MM.1S (cell line): ENCODE measurements around the gene CTNNBL1.

Source experiments
- DNase-seq: peaks from one replicate; pipeline ENCODE4 v3.0.0-alpha.2; 2015
- H2AFZ ChIP-seq: fragments of 300-600 bp; sonication (generic); 2 replicates; pipeline ENCODE4 v1.6.0; 2016; ENCODE audit warnings: antibody characterized with exemption, low read length
- H3F3A ChIP-seq: fragments of 300-600 bp; sonication (generic); 2 replicates; pipeline ENCODE4 v1.6.1; 2016; ENCODE audit warnings: mild to moderate bottlenecking, antibody characterized with exemption, low read length, moderate library complexity, mixed read lengths; ENCODE audit not compliant: insufficient read depth
- H3K27ac ChIP-seq: fragments of 300-600 bp; sonication (generic); 2 replicates; pipeline ENCODE4 v1.5.1; 2016; ENCODE audit warnings: mild to moderate bottlenecking, low read length
- H3K27me3 ChIP-seq: fragments of 300-600 bp; sonication (generic); replicated peaks from 2 replicates; pipeline ENCODE4 v1.6.0; 2016; ENCODE audit warnings: low read length; ENCODE audit not compliant: insufficient read depth
- H3K36me3 ChIP-seq: fragments of 300-600 bp; sonication (generic); replicated peaks from 2 replicates; pipeline ENCODE4 v1.6.1; 2016; ENCODE audit warnings: mild to moderate bottlenecking, low read length, mixed read lengths; ENCODE audit not compliant: insufficient read depth
- H3K4me1 ChIP-seq: fragments of 300-600 bp; sonication (generic); 2 replicates; pipeline ENCODE4 v1.6.1; 2016; ENCODE audit warnings: low read length, mixed read lengths
- H3K4me2 ChIP-seq: fragments of 300-600 bp; sonication (generic); 2 replicates; pipeline ENCODE4 v1.6.0; 2016; ENCODE audit warnings: low read depth, low read length
- H3K4me3 ChIP-seq: fragments of 300-600 bp; sonication (generic); 2 replicates; pipeline ENCODE4 v1.5.1; 2016; ENCODE audit warnings: low read length, mixed read lengths
- H3K79me2 ChIP-seq: fragments of 300-600 bp; sonication (generic); 2 replicates; pipeline ENCODE4 v1.6.1; 2016; ENCODE audit warnings: mixed run types, low read length, mixed read lengths
- H3K9ac ChIP-seq: fragments of 300-600 bp; sonication (generic); 2 replicates; pipeline ENCODE4 v1.6.1; 2016; ENCODE audit warnings: low read length, mixed read lengths
- H3K9me2 ChIP-seq: fragments of 300-600 bp; sonication (generic); replicated peaks from 2 replicates; pipeline ENCODE4 v1.6.1; 2016; ENCODE audit warnings: mild to moderate bottlenecking, low read length, mixed read lengths; ENCODE audit not compliant: insufficient read depth
- H3K9me3 ChIP-seq: fragments of 300-600 bp; sonication (generic); replicated peaks from 2 replicates; pipeline ENCODE4 v1.6.1; 2016; ENCODE audit warnings: mild to moderate bottlenecking, low read length, mixed read lengths; ENCODE audit not compliant: insufficient read depth
- H4K20me1 ChIP-seq: fragments of 300-600 bp; sonication (generic); 2 replicates; pipeline ENCODE4 v1.6.1; 2016; ENCODE audit warnings: mild to moderate bottlenecking, low read length, moderate library complexity, mixed read lengths; ENCODE audit not compliant: insufficient read depth
- CTCF ChIP-seq: fragments of 300-600 bp; sonication (generic); IDR thresholded peaks from 2 replicates; pipeline ENCODE4 v1.5.1; 2016; ENCODE audit warnings: antibody characterized with exemption, low read length, mixed read lengths
- EZH2 ChIP-seq: fragments of 300-600 bp; sonication (generic); optimal IDR thresholded peaks from 2 replicates; pipeline ENCODE3; 2017; ENCODE audit warnings: low read depth, mild to moderate bottlenecking, antibody characterized with exemption, low read length, mixed read lengths
- EZH2phosphoT487 ChIP-seq: fragments of 300-600 bp; sonication (generic); IDR thresholded peaks from 2 replicates; pipeline ENCODE4 v1.6.1; 2018; ENCODE audit warnings: antibody characterized with exemption, low read length

The CTNNBL1 gene

DNA sequence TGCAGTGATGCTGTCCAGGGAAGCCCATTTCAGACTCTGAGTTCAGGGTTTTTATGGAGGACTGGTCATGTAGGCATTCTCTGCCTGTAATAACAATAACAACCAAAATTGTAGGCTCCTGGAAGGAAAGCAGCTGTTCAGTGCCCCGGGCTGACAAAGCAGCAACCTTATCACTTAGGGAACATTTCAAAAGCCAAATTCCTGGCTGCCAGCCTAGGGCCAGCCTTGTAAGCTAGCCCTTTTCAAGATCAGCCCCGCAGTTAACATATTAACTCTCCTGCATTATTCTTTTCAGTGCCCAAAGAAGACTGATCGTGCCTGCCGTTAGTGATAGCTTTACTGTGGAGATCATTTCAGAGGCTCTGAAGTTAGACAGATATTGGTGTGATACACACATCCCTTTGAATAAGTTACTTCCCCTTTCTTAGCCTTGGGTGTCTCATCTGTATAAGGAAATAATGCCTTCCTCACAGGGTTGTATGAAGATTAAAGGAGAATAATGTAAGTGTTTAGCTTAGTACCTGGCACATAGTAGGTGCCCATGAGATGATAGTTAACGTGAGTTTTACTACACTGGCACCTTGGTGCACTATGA lies 44.1 kb downstream of the CTNNBL1 start:
- Histone ChIP-seq H3K4me2 (no peak overlapping the region), H3K9me3 (no peaks in the 10 kb centered on the region), H3K27me3 (no peaks in the 10 kb centered on the region), H3K4me3 (no peak overlapping the region), H2AFZ (no peak overlapping the region), H3K79me2 (no peaks in the 10 kb centered on the region), H3K9me2 (no peaks in the 10 kb centered on the region), H4K20me1 (no peaks in the 10 kb centered on the region), H3K36me3 (no peaks in the 10 kb centered on the region), H3F3A (no peaks in the 10 kb centered on the region), H3K9ac (no peak overlapping the region), H3K27ac (no peak overlapping the region), H3K4me1 (no peaks in the 10 kb centered on the region)
- no peak for DNase-seq
- TF ChIP-seq CTCF (no peak), EZH2 (no peak), EZH2phosphoT487 (no peak)

DNA sequence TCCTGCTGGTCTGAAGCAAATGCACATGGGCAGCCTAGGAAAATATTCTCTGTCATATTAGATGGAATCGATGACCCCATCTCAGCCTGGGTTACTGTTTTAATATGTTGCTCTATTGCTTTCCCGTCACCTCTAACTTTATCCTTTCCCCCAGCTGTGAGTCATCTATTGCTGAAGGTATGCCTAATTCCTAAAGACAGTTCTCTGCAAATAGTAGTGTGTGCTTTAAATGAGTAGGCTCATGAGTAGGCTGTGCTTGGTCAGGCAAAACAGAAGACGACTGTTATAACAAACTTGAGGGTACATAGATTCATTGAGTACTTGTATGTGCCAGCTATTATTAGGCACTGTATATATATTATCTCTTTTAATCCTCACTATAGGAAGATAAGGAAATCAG lies 47.2 kb downstream of the CTNNBL1 start:
- Histone ChIP-seq H3K79me2 (no peaks in the 10 kb centered on the region), H3F3A (no peaks in the 10 kb centered on the region), H2AFZ (no peak overlapping the region), H3K4me3 (no peak overlapping the region), H3K4me2 (no peak overlapping the region), H3K9me2 (no peaks in the 10 kb centered on the region), H3K9me3 (no peaks in the 10 kb centered on the region), H3K9ac (no peak overlapping the region), H3K36me3 (no peaks in the 10 kb centered on the region), H3K27me3 (no peaks in the 10 kb centered on the region), H3K4me1 (no peaks in the 10 kb centered on the region), H4K20me1 (no peaks in the 10 kb centered on the region), H3K27ac (no peak overlapping the region)
- DNase-seq = no peak
- TF ChIP-seq EZH2phosphoT487 (no peak), EZH2 (no peak), CTCF (no peak)

DNA sequence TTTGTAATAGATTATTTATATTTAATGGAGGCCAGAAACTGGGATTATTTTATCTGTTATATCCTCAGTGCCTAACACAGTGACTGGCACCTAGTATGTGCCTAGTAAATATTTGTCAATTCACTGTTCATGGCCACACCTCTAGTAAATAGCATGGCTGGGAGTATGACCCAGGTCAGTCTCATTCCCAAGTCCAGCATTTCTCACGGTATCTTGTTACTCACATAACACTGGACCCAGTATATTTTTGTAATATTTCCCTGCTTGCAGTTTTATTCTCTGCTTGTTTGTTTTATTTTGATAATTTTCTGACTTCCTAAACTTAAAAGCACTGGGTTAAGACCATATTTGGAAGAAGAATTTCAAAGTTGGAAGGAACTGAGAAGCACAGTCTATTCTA lies 47.7 kb downstream of the CTNNBL1 start:
- Histone ChIP-seq H3K79me2 (no peaks in the 10 kb centered on the region), H3K27ac (no peak overlapping the region), H3K9me2 (no peaks in the 10 kb centered on the region), H3K9ac (no peak overlapping the region), H4K20me1 (no peaks in the 10 kb centered on the region), H3F3A (no peaks in the 10 kb centered on the region), H3K4me3 (no peak overlapping the region), H3K4me2 (no peak overlapping the region), H3K36me3 (no peaks in the 10 kb centered on the region), H3K27me3 (no peaks in the 10 kb centered on the region), H3K9me3 (no peaks in the 10 kb centered on the region), H3K4me1 (no peaks in the 10 kb centered on the region), H2AFZ (no peak overlapping the region)
- no peak for TF ChIP-seq EZH2phosphoT487
- TF ChIP-seq CTCF = no peak
- no peak for TF ChIP-seq EZH2
- no peak for DNase-seq
